ENCODE measurements around the gene ISLR2.

GRCh38 chr15:74184582-74185091 is 54.3 kb downstream of the ISLR2 start:
- no peak for TF ChIP-seq MAX (IDR thresholded peaks at IDR 0.05; ENCODE audit: insufficient read depth, insufficient read length)
- no peak for TF ChIP-seq CTCF (IDR thresholded peaks at IDR 0.05; ENCODE audit: extremely low read depth in 1 of 2, insufficient read depth in 1 of 2, low read depth in 1 of 2, low read length in 2 of 2)
- no peak for TF ChIP-seq POLR2A (IDR thresholded peaks at IDR 0.05; ENCODE audit: low read depth, low read length)
